Activated CD4-positive, alpha-beta T cell treated with anti-CD3 and anti-CD28 coated beads for 4 hours (primary cell): ENCODE data around the gene TMEM120A.

ENCODE experiments used
- DNase-seq, 2 donors: peaks; one replicate each; pipeline ENCODE4 v3.0.0-alpha.2; 2020

The TMEM120A gene

DNA sequence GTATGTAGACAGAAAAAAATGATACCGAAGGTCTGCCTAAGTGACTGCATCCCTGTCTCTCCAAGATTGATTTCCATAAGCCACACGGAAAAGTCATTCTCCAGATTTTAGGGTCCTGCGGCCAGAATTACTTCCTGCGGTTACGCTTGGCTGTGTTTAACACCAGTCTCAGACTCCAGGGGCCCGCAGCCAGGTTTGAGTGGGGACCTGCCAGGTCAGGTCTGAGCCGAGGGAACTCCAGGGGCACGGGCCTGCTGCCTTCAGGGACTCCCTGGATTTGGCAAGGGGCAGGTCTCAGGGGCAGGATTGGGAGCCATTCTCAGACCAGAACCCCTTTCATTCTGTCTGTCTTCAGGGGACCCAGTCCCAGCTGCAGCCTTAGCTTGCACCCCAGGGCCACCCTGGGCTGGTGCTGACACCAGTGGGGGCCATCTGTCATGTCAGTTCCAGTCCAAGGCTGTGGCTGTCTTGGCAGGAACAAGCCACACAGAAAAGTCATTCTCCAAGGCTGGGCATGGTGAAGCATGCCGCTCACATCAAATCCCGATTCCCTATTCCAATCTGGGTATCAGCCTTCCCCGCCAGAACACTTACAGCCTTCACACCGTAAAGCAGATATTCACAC is 39.0 kb downstream of the TMEM120A start:
- no peak for DNase-seq

DNA sequence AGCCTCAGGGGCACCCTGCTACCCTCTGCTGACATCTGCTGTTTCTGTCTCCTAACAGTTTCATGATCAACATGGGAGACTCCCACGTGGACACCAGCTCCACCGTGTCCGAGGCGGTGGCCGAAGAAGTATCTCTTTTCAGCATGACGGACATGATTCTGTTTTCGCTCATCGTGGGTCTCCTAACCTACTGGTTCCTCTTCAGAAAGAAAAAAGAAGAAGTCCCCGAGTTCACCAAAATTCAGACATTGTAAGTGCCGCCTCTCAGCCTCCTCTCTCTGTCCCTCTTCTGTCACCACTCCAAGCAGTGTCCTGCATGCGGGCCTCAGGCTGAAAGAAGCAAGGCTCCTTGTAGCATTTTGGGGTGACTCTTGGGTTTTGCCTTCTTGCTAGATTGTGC is 40.5 kb downstream of the TMEM120A start:
- DNase-seq, result no peak

DNA sequence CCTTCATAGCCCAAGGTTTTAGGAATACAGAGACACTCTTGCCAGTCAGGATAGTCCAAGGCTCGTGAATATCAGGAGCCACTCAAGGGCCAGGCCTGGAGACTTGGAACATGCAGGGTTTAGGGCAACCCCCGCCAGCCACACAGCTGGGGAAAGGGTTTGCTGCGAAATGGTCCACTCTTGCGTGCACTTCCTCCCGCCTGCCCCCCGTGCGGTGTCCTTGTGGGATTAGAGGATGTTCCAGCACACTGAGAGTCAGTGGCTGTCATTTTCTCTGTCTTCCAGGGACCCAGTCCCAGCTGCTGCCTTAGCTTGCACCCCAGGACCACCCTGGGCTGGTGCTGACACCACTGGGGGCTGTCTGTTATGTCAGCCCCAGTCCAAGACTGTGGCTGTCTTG is 41.0 kb downstream of the TMEM120A start:
- DNase-seq, result no peak

DNA sequence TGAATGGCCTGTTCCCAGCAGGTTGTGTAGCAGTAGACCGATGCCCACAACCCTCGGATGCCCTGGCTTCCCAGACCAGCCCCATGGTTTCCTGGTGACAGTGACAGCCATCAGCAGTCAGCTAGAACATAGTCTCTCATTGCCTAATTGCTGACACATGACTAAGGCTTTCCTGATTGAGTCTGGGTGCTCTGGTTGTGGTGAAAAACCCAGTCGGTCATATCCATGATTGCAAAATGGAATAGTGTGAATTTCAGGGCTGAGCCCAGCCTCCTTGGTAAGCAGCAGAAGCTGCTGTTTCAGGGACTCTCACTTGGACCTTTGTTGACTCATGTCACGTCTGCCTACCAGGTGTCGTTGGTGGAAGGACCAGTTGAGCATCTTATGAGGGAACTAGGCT is 42.9 kb downstream of the TMEM120A start:
- no peak for DNase-seq

DNA sequence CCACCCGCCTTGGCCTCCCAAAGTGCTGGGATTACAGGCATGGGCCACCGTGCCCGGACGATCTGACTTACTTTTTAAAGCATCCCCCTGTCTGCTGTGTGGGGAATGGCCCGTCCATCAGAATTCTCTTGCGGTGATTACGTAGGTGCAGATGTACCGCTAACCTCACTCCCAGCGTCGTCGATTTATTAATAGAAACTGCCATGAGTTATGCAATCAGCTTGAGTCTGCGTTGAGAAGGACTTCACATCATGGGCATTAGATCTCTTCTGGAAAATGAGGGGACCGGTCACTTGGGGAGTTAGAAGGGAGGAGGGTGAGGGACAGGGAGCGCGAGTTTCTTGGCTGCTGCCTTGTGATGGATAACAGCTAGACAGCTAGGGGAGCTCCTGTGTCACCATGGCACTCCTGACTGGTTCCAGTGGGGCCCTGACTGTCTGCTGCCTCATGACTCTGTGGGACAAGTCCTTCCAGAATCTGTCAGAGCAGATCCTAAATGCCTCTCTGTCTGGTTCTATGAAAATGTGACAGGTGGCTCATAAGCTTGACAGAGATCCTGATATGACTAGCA is 44.2 kb downstream of the TMEM120A start:
- DNase-seq, result no peak

DNA sequence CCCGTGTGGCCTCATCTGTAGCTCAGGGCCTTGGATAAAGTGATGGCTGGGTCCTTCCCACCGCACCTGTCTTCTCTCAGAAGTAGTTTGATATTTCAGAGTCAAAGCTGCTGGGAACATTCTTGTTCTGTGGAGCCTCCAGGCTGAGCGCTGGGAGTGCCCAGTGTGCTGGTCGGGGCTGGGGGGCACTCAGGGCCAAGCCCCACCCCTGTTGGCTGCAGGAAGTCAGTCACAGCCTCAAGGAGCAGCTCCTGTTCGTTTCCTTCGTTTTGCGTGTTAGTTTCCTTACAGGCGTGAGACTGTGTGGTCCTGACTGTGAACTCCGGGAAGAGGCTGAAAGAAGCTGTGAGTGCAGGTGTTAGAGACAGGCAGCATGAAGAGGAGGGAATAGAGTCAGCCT is 46.2 kb downstream of the TMEM120A start:
- DNase-seq, result no peak

DNA sequence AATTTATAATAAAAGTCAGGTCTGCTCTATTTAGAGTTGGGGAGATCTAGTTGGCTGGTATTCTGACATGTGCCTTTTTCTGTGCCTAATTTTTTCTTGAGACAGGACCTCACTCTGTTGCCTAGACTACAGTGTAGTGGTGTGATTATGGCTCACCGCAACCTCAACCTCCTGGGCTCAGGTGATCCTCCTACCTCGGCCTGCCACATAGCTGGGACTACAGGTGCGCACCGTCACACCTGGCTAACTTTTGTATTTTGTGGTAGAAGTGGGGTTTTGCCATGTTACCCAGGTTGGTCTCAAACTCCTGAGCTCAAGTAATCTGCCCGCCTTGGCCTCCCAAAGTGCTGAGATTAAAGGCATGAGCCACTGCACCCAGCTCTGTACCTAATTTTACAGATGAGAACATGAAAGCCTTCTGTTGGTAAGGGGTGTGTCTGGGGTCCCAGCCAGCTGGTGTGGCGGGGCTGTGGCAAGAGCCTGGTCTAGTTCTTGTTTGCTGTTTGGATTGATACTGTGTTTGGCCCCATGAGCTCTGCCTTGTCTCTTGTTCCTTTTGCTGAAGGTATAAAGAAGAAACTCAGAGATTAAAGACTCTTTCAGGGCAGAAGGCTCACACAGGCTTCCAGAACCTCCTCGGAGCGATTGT is 48.1 kb downstream of the TMEM120A start:
- no peak for DNase-seq

DNA sequence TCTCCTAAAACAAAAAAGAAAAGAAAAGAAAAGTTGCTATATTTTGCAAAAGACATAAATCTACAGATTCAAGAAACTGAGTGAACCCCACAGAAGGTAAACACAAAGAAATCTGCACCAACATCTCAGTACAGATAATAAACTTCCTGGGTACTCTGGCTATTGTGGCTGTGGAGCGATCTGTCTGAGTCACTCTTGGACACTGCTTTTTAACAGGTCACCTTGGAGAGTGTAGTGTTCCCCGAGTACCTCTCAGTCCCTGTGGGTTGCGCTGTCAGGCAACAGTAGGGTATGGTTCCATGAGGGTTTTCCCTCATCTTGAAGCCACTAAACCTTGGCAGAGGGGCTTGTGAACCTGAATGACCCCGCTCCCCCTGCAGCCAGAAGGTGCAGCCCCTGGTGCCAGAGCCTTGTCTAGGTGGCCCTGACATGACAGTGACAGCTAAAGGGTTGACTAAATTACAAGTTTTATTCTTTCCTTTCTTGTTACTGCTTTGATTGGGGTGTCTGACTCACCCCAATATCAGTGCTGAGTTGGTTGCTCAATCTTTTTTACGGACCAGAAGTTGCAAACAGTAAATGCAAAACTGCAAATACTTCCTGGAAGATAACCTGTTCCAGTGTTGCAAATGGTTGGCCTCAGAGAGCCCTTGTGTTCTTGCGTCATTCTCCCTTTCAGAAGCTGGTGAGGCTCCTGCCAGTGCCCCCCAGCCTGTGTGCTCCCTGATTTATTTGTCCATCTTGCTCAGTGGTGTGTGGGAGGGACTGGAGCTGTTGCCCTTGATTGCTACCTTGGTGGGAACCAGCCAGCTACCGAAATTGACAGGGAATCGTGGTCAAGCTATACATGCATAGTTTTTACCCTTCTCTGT is 48.9 kb downstream of the TMEM120A start:
- no peak for DNase-seq

DNA sequence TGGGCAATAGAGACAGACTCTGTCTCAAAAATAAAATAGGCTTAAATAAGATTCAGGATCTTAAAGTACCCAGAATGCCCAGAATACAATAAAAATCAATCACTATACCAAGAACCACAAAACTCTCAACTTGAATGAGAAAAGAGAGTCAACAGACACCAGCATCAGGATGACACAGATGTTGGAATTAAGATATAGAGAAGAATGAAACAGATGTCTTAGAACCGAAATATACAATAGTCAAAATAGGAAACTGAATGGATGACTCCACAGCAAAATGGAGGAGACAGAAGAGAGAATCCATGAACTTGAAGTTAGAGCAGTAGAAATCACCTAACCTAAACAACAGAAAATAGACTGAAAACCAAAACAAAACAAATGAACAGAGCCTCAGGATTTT is 49.9 kb downstream of the TMEM120A start:
- no peak for DNase-seq

DNA sequence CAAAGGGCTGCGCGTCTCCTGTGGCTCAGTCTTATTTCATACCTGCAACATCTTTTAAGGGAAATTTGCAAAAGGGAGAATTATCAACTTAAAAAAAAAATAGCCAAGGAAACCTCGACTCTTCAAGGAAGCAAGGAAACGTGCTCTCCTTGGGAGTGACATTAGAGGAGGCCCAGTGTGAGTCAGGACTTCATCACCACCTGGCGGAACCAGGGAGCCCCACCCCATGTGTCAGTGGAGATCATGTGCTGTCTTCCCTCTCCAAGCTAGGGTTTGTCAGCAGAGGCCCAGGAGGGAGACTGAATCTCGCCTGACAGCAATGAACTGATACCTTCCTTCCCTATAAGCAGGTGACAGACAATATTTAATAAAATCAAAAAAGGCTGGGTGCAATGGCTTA is 50.5 kb downstream of the TMEM120A start:
- no peak for DNase-seq

DNA sequence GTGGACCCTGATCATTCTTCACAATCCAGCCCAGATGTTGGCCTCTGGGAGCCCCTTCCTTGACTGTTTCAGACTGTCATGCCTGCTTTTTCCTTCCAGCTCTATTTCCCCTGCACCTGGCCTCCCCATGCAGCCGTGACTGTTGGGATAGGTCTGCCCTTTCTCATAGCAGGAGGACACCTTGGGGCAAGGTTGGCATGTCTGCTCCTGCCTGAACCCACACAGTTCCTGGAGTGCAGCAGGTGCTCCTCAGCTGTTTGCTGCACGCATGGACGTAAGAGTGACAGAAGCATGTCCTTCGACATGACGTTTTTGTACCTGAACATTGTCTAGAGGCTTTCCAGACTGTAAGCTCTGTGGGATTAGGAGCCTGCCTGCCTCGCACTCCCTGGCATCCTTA is 55.5 kb downstream of the TMEM120A start:
- DNase-seq, result no peak

DNA sequence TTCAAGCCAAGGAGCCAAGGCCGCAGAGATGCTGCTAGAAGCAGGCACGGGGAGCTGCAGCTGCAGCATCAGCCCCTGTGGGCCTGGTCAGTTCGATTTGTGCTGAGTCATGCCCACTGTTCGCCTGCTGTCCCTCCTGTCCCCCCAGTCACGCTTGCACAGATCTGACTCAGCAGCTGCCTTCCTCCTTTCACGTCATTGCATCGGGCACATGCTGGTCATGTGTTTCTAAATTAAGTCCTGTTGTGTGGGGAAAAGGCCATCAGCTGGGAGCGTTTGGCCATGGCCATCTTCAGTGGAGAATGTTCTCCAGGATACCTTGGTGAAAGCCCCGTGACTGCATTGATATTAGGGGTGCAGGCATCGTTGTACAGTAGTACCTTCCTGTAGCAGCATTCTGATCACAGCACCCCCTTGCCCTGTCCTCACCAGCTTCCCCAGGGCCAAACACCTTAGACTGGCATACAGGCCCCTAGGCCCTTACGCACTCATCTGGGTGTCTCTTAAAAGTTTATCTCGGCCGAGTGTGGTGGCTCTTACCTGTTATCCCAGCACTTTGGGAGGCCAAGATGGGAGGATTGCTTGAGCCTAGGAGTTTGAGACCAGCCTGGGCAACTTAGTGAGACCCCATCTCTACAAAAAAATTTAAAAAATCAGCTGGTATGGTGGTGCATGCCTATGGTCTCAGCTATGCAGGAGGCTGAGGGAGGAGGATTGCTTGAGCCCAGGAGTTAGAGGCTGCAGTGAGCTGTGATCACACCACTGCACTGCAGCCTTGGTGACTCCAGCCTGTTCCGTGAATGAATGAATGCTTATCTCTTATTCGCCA is 56.2 kb downstream of the TMEM120A start:
- DNase-seq, result no peak
